ENCODE data around the gene IL21R.
"Not testable (repeated sequence)": the region's sequence is repeated elsewhere in the genome, so short reads cannot be mapped to it uniquely, and the experiment has no call there.

Gene IL21R

GRCh38 chr16:27377666-27378485 is 24.1 kb upstream of the IL21R start:
- no peak for DNase-seq

GRCh38 chr16:27378871-27379481 is 23.0 kb upstream of the IL21R start:
- no peak for DNase-seq

- no peak for DNase-seq
Measured at GRCh38 chr16:27379919-27380318, 22.1 kb upstream of the IL21R start.

- no peak for DNase-seq
Measured at GRCh38 chr16:27381236-27381635, 20.7 kb upstream of the IL21R start.

GRCh38 chr16:27381974-27382855 is 19.8 kb upstream of the IL21R start:
- no peak for DNase-seq

GRCh38 chr16:27383556-27384243 is 18.3 kb upstream of the IL21R start:
- DNase-seq: no peak

GRCh38 chr16:27384425-27384824 is 17.5 kb upstream of the IL21R start:
- DNase-seq: no peak

GRCh38 chr16:27385398-27385797 is 16.6 kb upstream of the IL21R start:
- no peak for DNase-seq

GRCh38 chr16:27386674-27387073 is 15.3 kb upstream of the IL21R start:
- no peak for DNase-seq

- DNase-seq: no peak
Measured at GRCh38 chr16:27387724-27388123, 14.2 kb upstream of the IL21R start.

GRCh38 chr16:27389272-27389961 is 12.6 kb upstream of the IL21R start:
- no peak for DNase-seq

- DNase-seq: no peak
Measured at GRCh38 chr16:27390151-27390550, 11.8 kb upstream of the IL21R start.

- DNase-seq: no peak
Measured at GRCh38 chr16:27392671-27393070, 9.3 kb upstream of the IL21R start.

GRCh38 chr16:27394516-27394915 is 7.5 kb upstream of the IL21R start:
- no peak for DNase-seq

GRCh38 chr16:27398341-27398893 is 3.6 kb upstream of the IL21R start:
- DNase-seq: not testable (repeated sequence)

- DNase-seq: no peak
Measured at GRCh38 chr16:27398894-27399853, 2.8 kb upstream of the IL21R start.

- DNase-seq: no peak
Measured at GRCh38 chr16:27399969-27400368, 2.0 kb upstream of the IL21R start.

GRCh38 chr16:27400751-27401620 is 988 bp upstream of the IL21R start:
- DNase-seq: no peak

- DNase-seq: no peak
Measured at GRCh38 chr16:27402569-27402963, 592 bp downstream of the IL21R start.
